GM12878 (cell line): ENCODE measurements around the gene DNAAF1. TPM values are rescaled to one million over a fixed set of nuclear protein-coding genes. Genes with fewer than 3 reads are reported as not detected.

Source experiments
- ATAC-seq: fragments of 200-7000 bp; cut with Tn5 transposase; 3 replicates; pipeline ENCODE4 v1.9.1; 2020; ENCODE audit warnings: mild to moderate bottlenecking, moderate library complexity
- BruUV-seq: library from RNA; stranded (reverse); fragments of 400-500 nt; replicated peaks from 2 replicates; lab custom pipeline; 2021; lab: Mats Ljungman, UMichigan
- CTCF ChIA-PET: fragments of 300-600 bp; sonication (Branson Sonifier 250); formaldehyde crosslinking; extraction: SDS; loops from one replicate; lab custom pipeline; 2021; ENCODE audit warnings: inconsistent platforms; lab: Yijun Ruan, JAX
- POLR2A ChIA-PET: fragments of 350-600 bp; formaldehyde crosslinking; extraction: SDS; loops from one replicate; lab custom pipeline; 2021; ENCODE audit warnings: inconsistent platforms; lab: Charles Lee
- RAD21 ChIA-PET: fragments of 300-600 bp; sonication (Branson Sonifier 250); formaldehyde crosslinking; loops from one replicate; lab custom pipeline; 2023; ENCODE audit warnings: antibody characterized with exemption; ENCODE audit not compliant: unreplicated experiment; lab: Charles Lee
- SMC1A ChIA-PET: fragments of 300-600 bp; sonication (Branson Sonifier 250); formaldehyde crosslinking; loops from one replicate; lab custom pipeline; 2023; ENCODE audit not compliant: unreplicated experiment, uncharacterized antibody; lab: Charles Lee
- DNase-seq: peaks from one replicate; pipeline ENCODE4 v3.0.0-alpha.2; 2011; ENCODE audit warnings: low read depth, low spot score
- FAIRE-seq: peaks from 3 replicates; lab custom pipeline; 2011; peaks lifted over from hg19 to GRCh38; lab: Jason Lieb, UNC
- H2AFZ ChIP-seq: 2 replicates; pipeline ENCODE4 v1.6.0; 2011; ENCODE audit warnings: low read depth, low read length, control low read depth; ENCODE audit not compliant: control insufficient read depth
- H3K27ac ChIP-seq: 2 replicates; pipeline ENCODE4 v1.5.1; 2011; ENCODE audit warnings: control low read depth; ENCODE audit not compliant: control insufficient read depth, insufficient read depth
- H3K27me3 ChIP-seq, 2 experiments: replicated peaks in 1 of 2; 2 replicates each; pipeline versions ENCODE4 v1.6.0 to v1.6.1; 2011; ENCODE audit warnings: low read length in 1 of 2; ENCODE audit not compliant: control insufficient read depth in 2 of 2, insufficient read depth in 2 of 2
- H3K36me3 ChIP-seq, 2 experiments: 2 replicates each; pipeline ENCODE4 v1.5.1; 2011; ENCODE audit warnings: low read length in 1 of 2; ENCODE audit not compliant: control insufficient read depth in 2 of 2, insufficient read depth in 2 of 2
- H3K4me1 ChIP-seq: 2 replicates; pipeline ENCODE4 v1.6.1; 2011; ENCODE audit warnings: mild to moderate bottlenecking, low read length, moderate library complexity, mixed read lengths; ENCODE audit not compliant: control insufficient read depth, insufficient read depth
- H3K4me2 ChIP-seq: 2 replicates; pipeline ENCODE4 v1.6.0; 2011; ENCODE audit warnings: control low read depth; ENCODE audit not compliant: control insufficient read depth, insufficient read depth
- H3K4me3 ChIP-seq: fragments of 200-600 bp; sonication (generic); 2 replicates; pipeline ENCODE4 v1.5.1; 2016
- H3K79me2 ChIP-seq: 2 replicates; pipeline ENCODE4 v1.6.0; 2011; ENCODE audit warnings: low read length; ENCODE audit not compliant: control insufficient read depth, insufficient read depth
- H3K9ac ChIP-seq: 2 replicates; pipeline ENCODE4 v1.8.0; 2011; ENCODE audit warnings: low read length, control low read depth, mixed read lengths; ENCODE audit not compliant: control insufficient read depth, insufficient read depth
- H3K9me3 ChIP-seq: replicated peaks from 3 replicates; pipeline ENCODE4 v1.5.1; 2011; ENCODE audit warnings: mild to moderate bottlenecking, low read length; ENCODE audit not compliant: control insufficient read depth, insufficient read depth
- H4K20me1 ChIP-seq: 2 replicates; pipeline ENCODE4 v1.6.0; 2011; ENCODE audit not compliant: control insufficient read depth, insufficient read depth
- CEBPB ChIP-seq, 2 experiments: fragments of 150-350 bp in 1 of 2; IDR thresholded peaks; 2 replicates each; pipeline ENCODE4 v1.6.1; 2012 to 2014; ENCODE audit warnings: low read depth in 2 of 2, low read length in 2 of 2, borderline replicate concordance in 1 of 2, inconsistent platforms in 1 of 2
- CHD1 ChIP-seq: IDR thresholded peaks from 2 replicates; pipeline ENCODE4 v1.6.1; 2012; ENCODE audit warnings: low read depth, low read length, improper control_type of control experiment
- E2F8 ChIP-seq: fragments of 450-650 bp; IDR thresholded peaks from 2 replicates; pipeline ENCODE4 v1.6.1; 2018; ENCODE audit warnings: mild to moderate bottlenecking, low read depth, moderate library complexity; ENCODE audit not compliant: partially characterized antibody
- FOS ChIP-seq: IDR thresholded peaks from 3 replicates; pipeline ENCODE4 v1.6.1; 2011; ENCODE audit warnings: borderline replicate concordance; ENCODE audit not compliant: insufficient read length; ENCODE audit errors: extremely low read depth
- IKZF2 ChIP-seq, 2 experiments: fragments of 450-650 bp; IDR thresholded peaks; 2 replicates each; pipeline ENCODE4 v1.6.1; 2017; ENCODE audit warnings: mild to moderate bottlenecking in 2 of 2, moderate library complexity in 2 of 2
- IRF3 ChIP-seq: fragments of 450-650 bp; IDR thresholded peaks from 2 replicates; pipeline ENCODE4 v1.6.1; 2014; ENCODE audit warnings: mild to moderate bottlenecking
- KDM1A ChIP-seq: fragments of 200-600 bp; sonication (generic); IDR thresholded peaks from 2 replicates; pipeline ENCODE4 v1.6.1; 2016; ENCODE audit warnings: borderline replicate concordance
- PKNOX1 ChIP-seq: fragments of 450-650 bp; IDR thresholded peaks from 2 replicates; pipeline ENCODE4 v1.6.1; 2016; ENCODE audit warnings: mild to moderate bottlenecking
- POLR2AphosphoS5 ChIP-seq: IDR thresholded peaks from 2 replicates; pipeline ENCODE4 v1.6.1; 2011; ENCODE audit warnings: mild to moderate bottlenecking, low read length, inconsistent platforms
- RAD51 ChIP-seq: fragments of 450-650 bp; IDR thresholded peaks from 2 replicates; pipeline ENCODE4 v1.6.1; 2016; ENCODE audit warnings: moderate library complexity, mild to moderate bottlenecking, inconsistent platforms
- RCOR1 ChIP-seq: conservative IDR thresholded peaks from 2 replicates; pipeline ENCODE4 v1.6.1; 2012; ENCODE audit warnings: low read depth, low read length, improper control_type of control experiment
- SMARCA5 ChIP-seq: fragments of 450-650 bp; IDR thresholded peaks from 2 replicates; pipeline ENCODE4 v1.6.1; 2017; ENCODE audit warnings: mild to moderate bottlenecking
- ZNF207 ChIP-seq: fragments of 450-650 bp; IDR thresholded peaks from 2 replicates; pipeline ENCODE4 v1.6.1; 2014; ENCODE audit warnings: antibody characterized with exemption, mild to moderate bottlenecking, borderline replicate concordance
- ZNF217 ChIP-seq: fragments of 450-650 bp; IDR thresholded peaks from 2 replicates; pipeline ENCODE4 v1.6.1; 2017; ENCODE audit warnings: antibody characterized with exemption, mild to moderate bottlenecking
- WGBS: methylation state at CpG from one replicate; pipeline ENCODE4 v1.1.6; 2016; ENCODE audit warnings: low lambda C conversion rate; ENCODE audit not compliant: insufficient replicate concordance, insufficient coverage; ENCODE audit errors: missing lambda C conversion rate; 5-methylcytosine and 5-hydroxymethylcytosine counted together
- in situ Hi-C: fragments of 300-500 bp; cut with MboI; formaldehyde crosslinking; loops from 9 replicates; pipeline ENCODE4 v1.14.3; 2018; ENCODE audit warnings: mixed read lengths
- intact Hi-C: fragments of 100-400 bp; cut with micrococcal nuclease; formaldehyde crosslinking; loops from one replicate; pipeline ENCODE4 v1.14.2; 2022; ENCODE audit not compliant: unreplicated experiment
- polyA plus RNA-seq, 11 experiments: library from polyadenylated mRNA; depleted of rRNA in 4 of 11; unstranded in 6 of 11; stranded (reverse) in 5 of 11; fragments of >200 nt; fragmentation: Nextera tagmentation in 4 of 11; fragmentation: Illumina TruSeq in 1 of 11; extraction: Ambion mirVana in 4 of 11; extraction: Trizol in 1 of 11; gene quantifications; 1 replicate in 1 of 11; 2 replicates in 10 of 11; pipeline versions ENCODE4 v1.2.1 to v1.2.3, GENCODE V29; 2011 to 2016; ENCODE audit warnings: inconsistent platforms in 2 of 11, missing spikeins in 2 of 11, low read depth in 1 of 11
- total RNA-seq, 4 experiments: library from RNA; depleted of rRNA in 3 of 4; stranded (reverse); fragments of >200 nt in 3 of 4; fragmentation: Illumina TruSeq in 1 of 4; extraction: Trizol in 1 of 4; gene quantifications; 2 replicates each; pipeline versions ENCODE4 v1.2.1 to v1.2.3, GENCODE V29; 2013 to 2021

The DNAAF1 gene
- total and polyA plus RNA-seq, 10 of the 15 experiments (the other 5 are each of a cell fraction or from before 2014, with no cell fraction given) = 0.02 to 0.76 (median 0.08) TPM; not detected in 6

- ATAC-seq (no peak), FAIRE-seq (no peak), DNase-seq (no peak)
- 0 out of 2 replicates have a peak, but pooled peaks cover 4% of the 10 kb centered on the region for H4K20me1 ChIP-seq
- peaks cover 20% of the 10 kb centered on the region for H3K79me2 ChIP-seq
- ChIA-PET POLR2A (no interaction called here), CTCF (interaction anchor here (0.6 to 2.1 kb wide), 5 partner anchors 11 to 382 kb away, joined by 3 to 7 read pairs (median 3); partner anchors contain the start of genes MBTPS1 and TAF1C), RAD21 (interaction anchor here (1.0 kb wide), 1 partner anchor 51 kb away, joined by 4 read pairs; no protein-coding TSS in a partner anchor), SMC1A (interaction anchor here (1.0 to 2.8 kb wide), 3 partner anchors 11 to 19 kb away, joined by 3 to 10 read pairs (median 5); no protein-coding TSS in a partner anchor)
- H3K36me3 ChIP-seq = no peaks in the 10 kb centered on the region; a peak in 1 of 4 replicates
- H3K9me3 ChIP-seq = no peaks in the 10 kb centered on the region
- intact Hi-C loops (no loop called here), in situ Hi-C loops (no loop called here)
- no peak overlapping the region for H3K9ac ChIP-seq
- no peak overlapping the region for H3K4me2 ChIP-seq
- H3K27ac ChIP-seq = no peak overlapping the region
- no TSS peak for BruUV-seq
- no peak overlapping the region for H2AFZ ChIP-seq
- H3K4me1 ChIP-seq = peaks cover 5% of the 10 kb centered on the region
- H3K27me3 ChIP-seq = no peaks in the 10 kb centered on the region
- no peak for TF ChIP-seq IKZF2 (IDR thresholded peaks at IDR 0.05)
- TF ChIP-seq POLR2AphosphoS5 = no peak
- TF ChIP-seq PKNOX1 = no peak
- TF ChIP-seq FOS = no peak
- no peak for TF ChIP-seq ZNF207
- no peak for TF ChIP-seq SMARCA5
- no peak for TF ChIP-seq CEBPB (IDR thresholded peaks at IDR 0.05; ENCODE audit: borderline replicate concordance in 1 of 2, low read depth in 2 of 2, low read length in 2 of 2)
- TF ChIP-seq CHD1 = no peak
- no peak for TF ChIP-seq KDM1A
- no peak for TF ChIP-seq RAD51
- no peak for TF ChIP-seq IRF3
- TF ChIP-seq E2F8 = no peak
- TF ChIP-seq RCOR1 = no peak
- TF ChIP-seq ZNF217 = no peak
- WGBS = 83% methylated on average over 12 of the region's 12 CpGs
- no peak overlapping the region for H3K4me3 ChIP-seq
Measured at GRCh38 chr16:84105301-84105815, 39.8 kb upstream of the DNAAF1 start.
